OCI-LY3 (cell line): Measurements from ENCODE around the gene EMP1.

ENCODE experiments used
- H2AFZ ChIP-seq: fragments of 200-600, 300-600 bp; shearing (Covaris generic); 2 replicates; pipeline ENCODE4 v1.6.0; 2014; ENCODE audit warnings: antibody characterized with exemption, low read depth, low read length
- H3K27ac ChIP-seq: fragments of 200-600, 300-600 bp; sonication (generic); 2 replicates; pipeline ENCODE4 v1.5.1; 2014; ENCODE audit warnings: mild to moderate bottlenecking, low read length, moderate library complexity, mixed read lengths
- H3K27me3 ChIP-seq: fragments of 200-600, 300-600 bp; sonication (generic); 2 replicates; pipeline ENCODE4 v1.6.1; 2014; ENCODE audit warnings: low read depth, low read length, mixed read lengths
- H3K36me3 ChIP-seq: fragments of 200-600, 300-600 bp; sonication (generic); replicated peaks from 2 replicates; pipeline ENCODE3; 2014; ENCODE audit warnings: low read depth, low read length, mixed read lengths
- H3K4me1 ChIP-seq: fragments of 300-600, 200-600 bp; sonication (generic); 2 replicates; pipeline ENCODE4 v1.6.1; 2014; ENCODE audit warnings: low read length, mixed read lengths
- H3K4me2 ChIP-seq: fragments of 200-600, 300-600 bp; sonication (generic); 2 replicates; pipeline ENCODE4 v1.6.1; 2014; ENCODE audit warnings: low read length, mixed read lengths
- H3K4me3 ChIP-seq: fragments of 300-600, 200-600 bp; sonication (generic); 2 replicates; pipeline ENCODE4 v1.5.1; 2014; ENCODE audit warnings: antibody characterized with exemption, mild to moderate bottlenecking, low read length, moderate library complexity
- H3K79me2 ChIP-seq: fragments of 300-600, 200-600 bp; shearing (Covaris generic); 2 replicates; pipeline ENCODE4 v1.6.1; 2014; ENCODE audit warnings: mild to moderate bottlenecking, low read length, mixed read lengths
- H3K9ac ChIP-seq: fragments of 300-600, 200-600 bp; shearing (Covaris generic); 2 replicates; pipeline ENCODE4 v1.6.0; 2014; ENCODE audit warnings: mild to moderate bottlenecking, low read length, moderate library complexity
- H3K9me3 ChIP-seq: fragments of 200-600, 300-600 bp; shearing (Covaris generic); 2 replicates; pipeline ENCODE4 v1.6.1; 2014; ENCODE audit warnings: low read length, mixed read lengths; ENCODE audit not compliant: insufficient read depth
- H4K20me1 ChIP-seq: fragments of 200-600, 300-600 bp; sonication (generic); 2 replicates; pipeline ENCODE4 v1.6.1; 2016; ENCODE audit warnings: low read length, mixed read lengths; ENCODE audit not compliant: insufficient read depth
- CTCF ChIP-seq: fragments of 200-600, 300-600 bp; sonication (generic); IDR thresholded peaks from 2 replicates; pipeline ENCODE4 v1.5.1; 2014; ENCODE audit warnings: antibody characterized with exemption, low read length, low read depth
- EZH2phosphoT487 ChIP-seq: fragments of 200-600 bp; shearing (Covaris generic); IDR thresholded peaks from 2 replicates; pipeline ENCODE4 v1.6.1; 2018; ENCODE audit warnings: antibody characterized with exemption, mixed run types, low read depth

Gene EMP1

GRCh38 chr12:13197526-13198143 lies 1.1 kb downstream of the EMP1 start:
- no peaks in the 10 kb centered on the region for H3K9me3 ChIP-seq
- TF ChIP-seq CTCF: no peak
- TF ChIP-seq EZH2phosphoT487: no peak
- H2AFZ ChIP-seq: no peak overlapping the region
- H3K4me2 ChIP-seq: no peak overlapping the region
- H3K9ac ChIP-seq: no peak overlapping the region
- no peaks in the 10 kb centered on the region; the same call in 1 of the 2 replicates for H4K20me1 ChIP-seq
- H3K36me3 ChIP-seq: no peaks in the 10 kb centered on the region
- no peak overlapping the region for H3K27ac ChIP-seq
- peaks cover 96% of the 10 kb centered on the region for H3K27me3 ChIP-seq
- no peak overlapping the region for H3K4me3 ChIP-seq
- H3K4me1 ChIP-seq: peaks cover 10% of the 10 kb centered on the region
- H3K79me2 ChIP-seq: no peaks in the 10 kb centered on the region

- H3K4me2 ChIP-seq: no peak overlapping the region
- H3K9ac ChIP-seq: no peak overlapping the region
- no peak overlapping the region for H2AFZ ChIP-seq
- peaks cover 97% of the 10 kb centered on the region for H3K27me3 ChIP-seq
- no peak overlapping the region for H3K27ac ChIP-seq
- H3K79me2 ChIP-seq: no peaks in the 10 kb centered on the region
- no peak overlapping the region for H3K4me3 ChIP-seq
- H3K4me1 ChIP-seq: peaks cover 10% of the 10 kb centered on the region
- H3K9me3 ChIP-seq: no peaks in the 10 kb centered on the region
- no peaks in the 10 kb centered on the region for H3K36me3 ChIP-seq
- no peaks in the 10 kb centered on the region; the same call in 1 of the 2 replicates for H4K20me1 ChIP-seq
- TF ChIP-seq EZH2phosphoT487: no peak
- TF ChIP-seq CTCF: no peak
Observed at GRCh38 chr12:13198241-13198640, 1.7 kb downstream of the EMP1 start.

- Histone ChIP-seq H3K9me3 (no peaks in the 10 kb centered on the region), H3K9ac (no peak overlapping the region), H4K20me1 (peaks cover 4% of the 10 kb centered on the region; the same call in 1 of the 2 replicates), H3K27me3 (peaks cover 97% of the 10 kb centered on the region), H2AFZ (no peak overlapping the region), H3K4me3 (no peak overlapping the region), H3K36me3 (no peaks in the 10 kb centered on the region), H3K79me2 (no peaks in the 10 kb centered on the region), H3K4me1 (peaks cover 10% of the 10 kb centered on the region), H3K4me2 (no peak overlapping the region), H3K27ac (no peak overlapping the region)
- no peak for TF ChIP-seq CTCF
- TF ChIP-seq EZH2phosphoT487: no peak
Observed at GRCh38 chr12:13198876-13199275, 2.4 kb downstream of the EMP1 start.

- Histone ChIP-seq H3K4me2 (no peak overlapping the region), H4K20me1 (peaks cover 4% of the 10 kb centered on the region; the same call in 1 of the 2 replicates), H2AFZ (no peak overlapping the region), H3K9ac (no peak overlapping the region), H3K9me3 (no peaks in the 10 kb centered on the region), H3K27me3 (peaks cover 97% of the 10 kb centered on the region), H3K4me1 (peaks cover 10% of the 10 kb centered on the region), H3K79me2 (no peaks in the 10 kb centered on the region), H3K27ac (no peak overlapping the region), H3K4me3 (no peak overlapping the region), H3K36me3 (no peaks in the 10 kb centered on the region)
- no peak for TF ChIP-seq CTCF
- TF ChIP-seq EZH2phosphoT487: no peak
Observed at GRCh38 chr12:13199592-13199991, 3.1 kb downstream of the EMP1 start.
